ENCODE data around the gene GUCD1.

The GUCD1 gene

GRCh38 chr22:24592058-24592850, 37.3 kb upstream of the GUCD1 start:
- H3K79me2 ChIP-seq (ENCODE audit: insufficient read depth, low read length): no peaks in the 10 kb centered on the region
- peak overlapping the region; percentile 56 for H3K4me3 ChIP-seq (ENCODE audit: low read depth, low read length, poor library complexity, severe bottlenecking)
- peak overlapping the region; percentile 70 for H3K4me2 ChIP-seq (ENCODE audit: low read length)
- no peaks in the 10 kb centered on the region for H4K20me1 ChIP-seq (ENCODE audit: insufficient read depth, low read length)
- no peak overlapping the region for H2AFZ ChIP-seq (ENCODE audit: low read length)
- no peaks in the 10 kb centered on the region for H3K9me2 ChIP-seq (ENCODE audit: low read depth, low read length)
- no peaks in the 10 kb centered on the region for H3F3A ChIP-seq (ENCODE audit: insufficient read depth, low read length)
- H3K9ac ChIP-seq (ENCODE audit: low read length): peak overlapping the region; percentile 22; the same call in 1 of the 2 replicates
- H3K9me3 ChIP-seq (ENCODE audit: low read length): no peaks in the 10 kb centered on the region
- no peak overlapping the region for H3K27ac ChIP-seq (ENCODE audit: low read depth, low read length, poor library complexity, severe bottlenecking)
- H3K36me3 ChIP-seq (ENCODE audit: insufficient read depth, low read length): no peaks in the 10 kb centered on the region
- peaks cover 3% of the 10 kb centered on the region; the same call in 1 of the 2 replicates for H3K27me3 ChIP-seq (ENCODE audit: insufficient read depth, low read length)
- no peak for TF ChIP-seq CTCF (IDR thresholded peaks at IDR 0.05; ENCODE audit: low read length)
- no peak for TF ChIP-seq EZH2 (IDR thresholded peaks at IDR 0.05; ENCODE audit: borderline replicate concordance, low read length)
- peaks cover 11% of the 10 kb centered on the region for H3K4me1 ChIP-seq (ENCODE audit: insufficient read depth, low read length, severe bottlenecking)

GRCh38 chr22:24591286-24591830, 36.4 kb upstream of the GUCD1 start:
- Histone ChIP-seq H2AFZ (ENCODE audit: low read length) (no peak overlapping the region), H3K4me1 (ENCODE audit: insufficient read depth, low read length, severe bottlenecking) (peaks cover 11% of the 10 kb centered on the region), H3K4me2 (ENCODE audit: low read length) (no peak overlapping the region), H3K4me3 (ENCODE audit: low read depth, low read length, poor library complexity, severe bottlenecking) (no peak overlapping the region), H3K36me3 (ENCODE audit: insufficient read depth, low read length) (no peaks in the 10 kb centered on the region), H3K9ac (ENCODE audit: low read length) (no peak overlapping the region), H3K27me3 (ENCODE audit: insufficient read depth, low read length) (peaks cover 7% of the 10 kb centered on the region; the same call in 1 of the 2 replicates), H3F3A (ENCODE audit: insufficient read depth, low read length) (no peaks in the 10 kb centered on the region), H3K79me2 (ENCODE audit: insufficient read depth, low read length) (no peaks in the 10 kb centered on the region), H3K9me3 (ENCODE audit: low read length) (no peaks in the 10 kb centered on the region), H4K20me1 (ENCODE audit: insufficient read depth, low read length) (no peaks in the 10 kb centered on the region), H3K27ac (ENCODE audit: low read depth, low read length, poor library complexity, severe bottlenecking) (no peak overlapping the region), H3K9me2 (ENCODE audit: low read depth, low read length) (no peaks in the 10 kb centered on the region)
- TF ChIP-seq CTCF (IDR thresholded peaks at IDR 0.05; ENCODE audit: low read length) (no peak), EZH2 (IDR thresholded peaks at IDR 0.05; ENCODE audit: borderline replicate concordance, low read length) (no peak)

DNA sequence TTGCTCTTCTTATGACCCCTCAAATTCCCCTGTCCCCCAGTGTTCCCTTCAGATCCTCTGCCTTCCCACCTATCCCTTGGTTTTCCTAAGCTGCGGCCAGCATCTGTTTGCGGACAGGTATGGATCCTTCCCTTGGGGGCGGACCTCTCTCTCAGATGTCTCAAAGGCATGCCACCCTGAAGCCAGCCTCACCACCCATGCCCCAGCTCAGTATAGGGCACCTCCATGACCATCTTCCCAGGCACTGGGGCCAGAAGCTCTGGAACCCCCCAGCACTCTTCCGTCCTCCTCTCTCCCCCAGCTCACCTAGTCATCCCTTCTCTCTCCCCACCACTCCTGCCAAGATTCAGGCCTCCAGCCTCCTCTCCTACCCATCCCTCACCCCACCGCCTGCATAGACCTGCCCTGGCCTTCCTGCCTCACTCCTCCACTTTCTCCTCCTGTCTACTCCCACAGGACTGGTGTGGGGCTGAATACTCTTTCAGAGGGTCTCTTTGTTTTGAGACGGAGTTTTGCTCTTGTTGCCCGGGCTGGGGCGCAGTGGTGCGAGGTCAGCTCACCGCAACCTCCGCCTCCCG, 35.7 kb upstream of the GUCD1 start:
- Histone ChIP-seq H3K79me2 (ENCODE audit: insufficient read depth, low read length) (no peaks in the 10 kb centered on the region), H3K4me2 (ENCODE audit: low read length) (no peak overlapping the region), H3K4me3 (ENCODE audit: low read depth, low read length, poor library complexity, severe bottlenecking) (no peak overlapping the region), H3K9me2 (ENCODE audit: low read depth, low read length) (no peaks in the 10 kb centered on the region), H3K27me3 (ENCODE audit: insufficient read depth, low read length) (peaks cover 12% of the 10 kb centered on the region; the same call in 1 of the 2 replicates), H3F3A (ENCODE audit: insufficient read depth, low read length) (no peaks in the 10 kb centered on the region), H3K9me3 (ENCODE audit: low read length) (no peaks in the 10 kb centered on the region), H2AFZ (ENCODE audit: low read length) (no peak overlapping the region), H3K36me3 (ENCODE audit: insufficient read depth, low read length) (no peaks in the 10 kb centered on the region), H3K9ac (ENCODE audit: low read length) (no peak overlapping the region), H4K20me1 (ENCODE audit: insufficient read depth, low read length) (no peaks in the 10 kb centered on the region), H3K4me1 (ENCODE audit: insufficient read depth, low read length, severe bottlenecking) (peaks cover 11% of the 10 kb centered on the region), H3K27ac (ENCODE audit: low read depth, low read length, poor library complexity, severe bottlenecking) (no peak overlapping the region)
- TF ChIP-seq CTCF (IDR thresholded peaks at IDR 0.05; ENCODE audit: low read length) (no peak), EZH2 (IDR thresholded peaks at IDR 0.05; ENCODE audit: borderline replicate concordance, low read length) (no peak)

Data from OCI-LY1 (cell line).